Muscle of arm (tissue), 12 donors: ENCODE measurements around the gene SLC40A1. TPM values are rescaled to one million over a fixed set of nuclear protein-coding genes. Genes with fewer than 3 reads are reported as not detected.
"Not testable (repeated sequence)": the region's sequence is repeated elsewhere in the genome, so short reads cannot be mapped to it uniquely, and the experiment has no call there.

Experiments used
- DNase-seq: peaks from one replicate; pipeline ENCODE4 v3.0.0-alpha.2; 2013
- polyA plus RNA-seq, 12 donors: library from polyadenylated mRNA; unstranded; fragments of 120-200 nt; gene quantifications; one replicate each; pipeline ENCODE4 v1.2.1, GENCODE V29; 2013; ENCODE audit not compliant: insufficient read length in 12 of 12

The SLC40A1 gene
- polyA plus RNA-seq, 12 donors, result 34.5 to 69.1 (median 50.4) TPM; not detected in 1

DNA sequence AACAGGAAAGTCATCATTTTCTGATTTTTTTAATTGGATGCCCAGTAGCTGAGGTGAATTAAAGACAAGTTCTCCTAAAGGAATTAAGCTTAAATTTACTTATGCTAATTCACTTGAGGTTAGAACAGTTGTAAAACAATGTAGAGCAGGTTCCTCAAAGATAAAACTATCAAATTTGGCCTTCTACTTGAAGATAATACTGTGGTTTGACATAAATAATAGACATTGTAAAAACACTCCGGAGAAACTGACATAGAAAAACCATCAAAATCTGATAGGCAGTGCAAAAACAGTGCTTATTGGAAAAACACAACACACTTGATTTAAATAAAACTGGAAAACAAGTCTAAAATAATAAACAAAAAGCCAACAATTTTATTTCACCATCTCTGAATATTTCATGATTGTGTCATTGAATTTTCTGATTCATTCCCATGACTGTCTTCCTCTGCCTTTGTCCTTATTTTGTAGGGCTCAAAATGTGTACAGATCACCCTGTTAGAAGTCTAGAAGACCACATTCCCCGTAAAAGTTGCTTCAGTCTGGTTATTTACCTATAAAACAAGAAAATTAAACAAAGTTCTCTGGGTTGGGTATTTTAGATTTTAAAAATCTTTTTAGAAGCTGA, 28.3 kb upstream of the SLC40A1 start:
- no peak for DNase-seq

DNA sequence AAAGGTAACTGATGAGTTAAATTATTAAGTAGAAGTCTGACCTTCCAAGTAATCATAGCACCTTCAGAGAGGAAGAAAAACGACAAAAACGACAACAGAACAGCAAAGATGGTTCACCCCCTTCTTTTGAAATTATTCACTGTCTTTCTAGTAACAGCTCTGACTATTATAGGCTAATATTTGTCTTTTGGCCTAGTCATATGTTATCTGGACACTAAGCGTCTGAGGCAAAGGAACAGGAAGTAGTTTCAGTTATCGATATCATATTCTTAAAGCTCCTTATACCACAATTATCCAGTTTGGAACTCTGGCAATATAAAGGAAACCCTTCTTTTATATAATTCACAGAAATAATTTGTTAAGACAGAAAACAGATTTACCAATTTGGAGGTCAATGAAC, 27.6 kb upstream of the SLC40A1 start:
- no peak for DNase-seq

DNA sequence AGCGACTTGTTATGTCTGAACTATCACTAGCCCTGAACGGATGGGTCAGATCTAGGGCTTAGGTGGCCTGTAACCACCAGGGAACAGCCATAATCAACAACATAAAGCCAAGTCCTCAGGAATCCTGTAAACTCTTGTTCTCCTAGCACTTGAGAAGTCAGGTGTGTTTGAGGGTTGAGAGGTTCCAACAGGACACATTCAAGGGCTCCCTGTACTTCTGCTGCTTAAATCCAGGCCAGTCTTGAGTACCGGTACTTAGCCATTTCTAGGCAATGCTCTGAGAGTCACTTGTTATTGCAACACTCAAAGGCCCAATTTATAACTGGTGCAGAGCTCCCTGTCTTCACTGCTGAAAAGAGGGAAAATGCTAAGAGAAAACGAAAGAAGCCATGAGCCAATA, 21.6 kb upstream of the SLC40A1 start:
- no peak for DNase-seq

DNA sequence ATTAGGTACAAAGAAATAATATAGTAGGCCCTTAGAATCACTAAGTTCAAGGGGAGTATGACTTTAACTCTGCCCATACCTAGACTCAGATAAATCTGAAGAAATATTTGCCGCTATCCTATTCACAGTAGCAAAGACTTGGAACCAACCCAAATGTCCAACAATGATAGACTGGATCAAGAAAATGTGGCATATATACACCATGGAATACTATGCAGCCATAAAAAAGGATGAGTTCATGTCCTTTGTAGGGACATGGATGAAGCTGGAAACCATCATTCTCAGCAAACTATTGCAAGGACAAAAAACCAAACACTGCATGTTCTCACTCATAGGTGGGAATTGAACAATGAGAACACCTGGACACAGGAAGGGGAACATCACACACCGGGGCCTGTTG, 21.1 kb upstream of the SLC40A1 start:
- not testable (repeated sequence) for DNase-seq

DNA sequence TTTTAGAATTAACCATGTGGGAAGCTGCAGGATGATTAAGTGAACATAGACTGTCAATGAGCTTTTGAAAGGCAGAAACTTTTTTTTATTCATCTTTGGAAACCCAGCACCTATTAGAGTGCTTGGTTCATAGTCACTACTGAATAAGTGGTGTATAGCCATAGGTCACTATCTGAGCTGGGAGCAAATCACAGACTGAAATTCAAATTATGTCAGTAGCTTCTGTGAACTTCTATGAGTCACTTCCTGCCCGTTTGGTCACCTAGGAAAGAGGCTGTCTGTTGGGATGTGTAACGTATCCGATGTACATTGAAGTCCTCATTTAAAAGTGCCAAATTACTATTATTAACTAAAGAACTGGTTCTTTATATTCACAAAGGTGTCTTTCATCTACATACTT, 20.5 kb upstream of the SLC40A1 start:
- no peak for DNase-seq

DNA sequence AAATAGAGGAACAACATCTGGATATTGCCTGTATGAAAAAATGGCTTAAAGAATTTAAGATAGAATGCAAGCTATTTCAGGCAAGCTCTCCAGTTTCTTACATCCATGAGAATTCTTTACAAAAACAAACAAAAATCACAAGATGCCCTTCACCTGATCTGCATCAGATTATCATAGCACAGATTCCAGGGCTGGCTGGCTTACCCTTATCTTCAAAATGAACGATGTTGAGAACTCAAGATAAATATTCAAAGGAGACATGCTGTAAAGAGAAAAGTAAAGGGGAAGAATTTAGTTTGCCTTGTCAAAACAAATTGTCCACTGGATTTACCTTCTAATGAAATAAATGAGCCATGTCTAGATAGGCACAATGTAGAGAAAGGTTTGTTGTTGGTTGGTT, 18.7 kb upstream of the SLC40A1 start:
- no peak for DNase-seq

DNA sequence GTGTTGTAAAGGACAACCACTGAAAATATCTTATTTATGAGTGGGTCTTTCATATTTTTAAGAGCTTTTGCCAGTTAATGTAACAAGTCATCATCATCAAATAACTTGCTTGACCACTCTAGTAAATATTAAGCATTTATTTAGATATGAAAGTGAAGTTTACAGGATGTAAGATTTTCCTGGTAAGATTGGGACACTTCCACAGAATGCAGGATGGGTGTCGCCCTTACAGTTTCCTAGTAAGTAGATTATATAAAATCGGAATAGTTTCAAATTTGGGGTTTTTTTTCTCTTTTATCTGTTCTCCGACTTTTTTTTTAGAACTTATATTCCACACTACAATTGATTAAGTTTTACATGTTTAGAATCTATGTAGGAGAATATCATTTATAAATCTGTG, 14.8 kb upstream of the SLC40A1 start:
- no peak for DNase-seq

DNA sequence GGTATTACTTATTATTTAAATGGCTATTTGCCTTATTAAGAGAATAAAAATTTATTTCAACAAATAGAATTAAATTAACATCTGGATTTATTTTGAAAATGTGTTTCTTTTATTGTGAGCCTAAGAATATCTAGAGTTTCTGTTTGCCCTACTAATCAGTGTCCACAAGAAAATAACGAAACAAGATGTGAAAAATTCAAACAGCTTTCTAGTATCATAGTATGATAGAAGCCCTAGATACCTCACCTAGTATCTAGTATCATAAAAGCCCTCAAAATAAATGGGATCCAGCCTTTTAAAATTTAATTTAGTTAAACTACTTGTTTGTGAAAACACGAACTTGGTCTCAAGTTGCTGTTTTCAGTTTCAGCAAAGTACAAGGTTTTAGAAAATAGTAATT, 13.7 kb upstream of the SLC40A1 start:
- no peak for DNase-seq

DNA sequence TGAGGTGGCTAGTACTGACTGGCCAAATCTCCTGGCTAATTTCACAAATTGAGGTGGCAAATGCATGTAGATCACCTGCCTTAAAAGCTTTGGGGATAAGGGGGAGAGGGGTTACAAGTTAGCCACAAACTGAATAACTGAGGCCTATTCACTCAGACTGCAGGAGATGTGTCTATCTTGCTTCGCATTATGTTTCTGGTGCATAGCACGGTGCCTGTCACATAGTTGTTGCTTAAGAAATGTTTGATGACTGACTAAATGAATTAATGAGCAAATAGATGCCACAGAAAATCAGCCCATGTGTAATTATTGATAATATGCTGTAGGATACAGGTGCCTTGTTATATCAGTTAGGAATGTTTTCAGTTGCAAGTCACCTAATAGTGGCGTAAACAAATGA, 12.5 kb upstream of the SLC40A1 start:
- DNase-seq, result no peak

DNA sequence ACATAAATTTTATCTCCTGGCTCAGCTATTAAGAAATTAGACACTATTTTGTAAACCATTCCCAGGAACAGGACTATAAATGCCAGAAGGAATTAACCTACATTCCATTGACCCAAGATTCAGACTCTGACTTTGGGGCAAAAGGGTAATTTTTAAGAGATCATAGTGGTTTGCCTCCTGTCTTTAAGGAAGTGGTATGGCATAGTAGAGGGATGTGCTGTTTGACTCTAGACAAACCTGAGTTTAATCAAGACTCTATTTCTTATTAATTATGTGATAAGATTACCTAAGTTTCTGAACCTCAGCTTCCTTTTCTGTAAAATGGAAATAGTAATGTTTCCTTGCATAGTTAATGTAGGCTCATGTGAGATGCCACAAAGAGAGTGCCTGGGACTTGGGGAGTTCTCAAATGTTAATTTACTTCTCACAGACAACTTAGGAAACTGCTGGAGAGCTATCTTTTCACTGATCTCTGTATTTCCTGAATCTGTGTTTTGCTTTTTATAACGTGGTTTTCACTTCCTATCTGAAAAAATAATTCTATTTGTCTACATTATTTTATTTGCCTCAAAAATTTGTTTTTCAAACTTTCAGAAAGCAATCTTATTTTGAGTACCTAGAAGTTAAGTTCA, 11.9 kb upstream of the SLC40A1 start:
- no peak for DNase-seq

DNA sequence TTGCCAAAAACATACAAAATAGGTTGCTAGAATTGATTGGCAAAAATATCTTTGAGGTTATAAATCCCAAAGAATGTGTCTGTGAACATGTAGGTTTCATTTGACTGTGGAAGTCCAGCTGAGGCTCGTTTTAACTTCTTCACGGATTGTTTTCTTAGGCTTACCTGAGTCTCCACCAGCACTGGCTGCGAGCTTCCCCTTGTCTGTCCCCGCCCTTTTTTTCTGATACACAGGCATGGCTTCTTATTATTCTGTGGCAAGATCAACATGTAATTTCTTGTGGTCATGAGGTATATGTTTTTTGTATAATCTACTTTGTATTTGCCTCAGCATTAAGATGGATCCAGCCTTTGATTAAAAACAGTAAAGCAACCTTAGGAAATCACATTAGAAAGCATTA, 7.2 kb upstream of the SLC40A1 start:
- no peak for DNase-seq

DNA sequence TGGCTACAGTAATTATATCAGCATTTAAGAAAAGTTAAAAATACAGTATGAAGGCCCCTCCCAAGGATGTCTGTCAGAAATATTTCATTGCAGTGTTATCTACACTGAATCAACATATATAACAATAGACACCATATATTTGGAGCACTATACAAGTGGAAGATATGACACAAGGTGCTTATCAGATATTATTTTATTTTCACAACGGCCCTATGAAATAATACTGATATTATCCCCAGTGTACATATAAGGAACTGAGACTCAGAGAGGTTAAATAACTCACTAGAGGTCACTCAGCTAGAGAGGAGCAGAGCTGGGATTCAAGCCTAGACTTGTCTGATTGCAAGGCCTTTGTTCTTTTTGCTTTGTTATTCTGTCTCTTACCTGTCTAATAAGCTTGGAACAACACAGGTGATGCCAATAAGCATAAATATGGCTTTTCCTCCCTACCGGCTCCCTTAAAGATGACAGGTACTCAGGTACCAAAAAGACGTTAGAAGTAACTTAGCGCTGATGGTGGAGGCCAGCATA, 4.7 kb upstream of the SLC40A1 start:
- DNase-seq, result no peak

DNA sequence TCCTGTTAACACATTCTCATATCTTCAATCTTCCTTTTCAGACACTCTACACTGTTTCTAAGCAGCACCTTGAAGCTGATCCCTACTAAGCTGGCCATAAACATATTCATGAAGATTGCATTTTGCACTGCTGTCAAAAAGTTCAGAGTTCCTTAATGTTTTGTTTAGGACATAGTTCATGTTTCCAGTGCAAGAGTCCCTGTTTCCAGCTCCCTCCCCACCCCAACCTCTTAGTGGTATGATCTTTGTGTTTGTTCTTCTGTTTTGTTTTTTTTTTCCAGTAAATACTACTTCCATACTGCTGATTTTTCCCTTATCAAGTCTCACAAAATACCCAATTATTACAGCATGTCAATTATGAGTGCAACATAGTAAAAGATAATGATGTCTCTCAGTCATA, 4.1 kb upstream of the SLC40A1 start:
- DNase-seq, result no peak

DNA sequence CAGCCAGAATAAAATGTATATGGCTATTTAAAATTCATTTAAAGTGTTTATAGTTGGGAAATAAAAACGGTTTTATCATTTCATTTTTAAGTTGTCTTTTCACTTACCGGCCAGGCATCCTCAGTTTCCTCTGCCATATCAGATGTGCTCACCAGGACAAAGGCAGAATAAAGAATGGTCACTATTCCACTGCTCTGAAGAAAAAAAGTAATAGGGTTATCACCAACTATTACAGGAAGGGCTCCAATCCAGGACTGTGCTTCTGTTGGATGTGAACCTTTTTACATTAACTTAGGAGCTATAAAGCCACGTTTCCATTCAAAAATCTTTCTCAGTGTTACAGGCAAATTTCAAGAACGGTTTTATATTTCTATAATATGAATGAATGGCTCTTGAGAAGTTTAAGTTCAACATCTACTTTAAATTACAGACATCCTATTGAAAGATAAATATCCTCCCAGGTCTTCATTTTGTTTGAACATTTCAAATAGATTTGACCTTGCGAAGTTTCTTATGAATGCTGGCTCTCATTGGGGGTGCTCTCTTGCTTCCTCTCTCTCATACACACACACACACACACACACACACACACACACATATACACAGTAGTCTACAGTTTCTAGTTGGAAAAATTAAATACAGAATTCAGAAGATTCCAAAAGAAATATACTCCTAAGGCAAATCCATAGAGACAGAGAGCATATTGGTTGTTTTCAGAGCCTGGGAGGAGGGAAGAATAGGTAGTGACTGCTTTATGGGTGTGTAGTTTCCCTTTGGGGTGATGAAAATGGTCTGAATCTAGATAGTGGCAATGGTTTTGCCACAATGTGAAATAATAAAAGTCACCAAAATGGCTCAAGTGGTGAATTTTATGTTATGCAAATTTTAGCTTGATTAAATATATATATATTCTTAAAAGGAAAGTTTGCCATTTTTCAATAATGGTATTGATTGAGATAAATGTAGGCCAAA, 2.9 kb upstream of the SLC40A1 start:
- DNase-seq, result no peak

DNA sequence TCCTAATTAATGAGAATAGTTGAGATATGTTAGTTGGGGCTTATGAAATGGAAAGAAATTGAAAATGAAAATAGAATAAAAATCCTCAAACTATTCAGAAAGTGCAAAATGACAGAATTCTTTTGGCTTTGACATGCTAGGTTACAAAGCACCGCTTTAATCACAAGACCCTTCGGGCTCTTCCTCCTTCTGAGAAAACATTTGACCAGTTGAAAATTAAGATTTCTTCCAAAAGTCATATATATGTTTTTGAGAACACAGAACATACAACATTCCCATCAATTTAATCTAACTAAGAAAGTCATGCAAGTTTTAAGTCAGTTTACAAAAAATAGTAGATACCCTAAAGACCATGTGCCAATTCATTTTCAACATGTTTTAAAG, 2.2 kb upstream of the SLC40A1 start:
- DNase-seq, result no peak

DNA sequence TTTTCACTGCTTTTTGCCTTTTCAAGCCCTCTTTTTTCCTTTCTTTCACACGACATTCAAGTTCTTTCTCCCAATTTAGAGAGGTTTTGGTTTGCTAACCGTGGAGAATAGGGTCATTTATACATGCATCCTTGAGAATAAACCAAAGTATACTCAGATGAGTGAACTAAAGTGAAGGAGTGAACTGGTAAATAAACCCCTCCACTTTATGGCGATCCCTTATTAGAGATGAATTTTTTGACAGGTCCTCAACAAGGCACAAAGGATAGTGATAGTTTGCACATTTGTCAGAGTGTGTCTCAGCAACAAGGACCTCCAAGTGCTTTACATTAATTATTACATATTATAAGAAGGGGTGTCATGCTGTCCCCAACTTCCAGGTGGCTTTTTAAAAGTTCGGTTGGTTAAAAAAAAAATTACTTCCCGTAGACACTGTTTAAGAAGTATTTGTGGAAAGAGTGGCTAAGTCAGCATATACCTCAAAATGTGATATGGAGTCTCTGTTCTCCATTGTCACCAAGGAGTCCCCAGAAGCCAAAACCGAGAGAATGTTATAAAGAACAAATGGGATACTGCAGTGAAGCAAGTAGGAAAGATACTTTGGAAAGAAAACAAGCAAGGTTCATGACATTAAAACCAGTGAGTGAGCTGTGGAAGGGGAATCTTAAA, 1.7 kb upstream of the SLC40A1 start:
- DNase-seq, result no peak

DNA sequence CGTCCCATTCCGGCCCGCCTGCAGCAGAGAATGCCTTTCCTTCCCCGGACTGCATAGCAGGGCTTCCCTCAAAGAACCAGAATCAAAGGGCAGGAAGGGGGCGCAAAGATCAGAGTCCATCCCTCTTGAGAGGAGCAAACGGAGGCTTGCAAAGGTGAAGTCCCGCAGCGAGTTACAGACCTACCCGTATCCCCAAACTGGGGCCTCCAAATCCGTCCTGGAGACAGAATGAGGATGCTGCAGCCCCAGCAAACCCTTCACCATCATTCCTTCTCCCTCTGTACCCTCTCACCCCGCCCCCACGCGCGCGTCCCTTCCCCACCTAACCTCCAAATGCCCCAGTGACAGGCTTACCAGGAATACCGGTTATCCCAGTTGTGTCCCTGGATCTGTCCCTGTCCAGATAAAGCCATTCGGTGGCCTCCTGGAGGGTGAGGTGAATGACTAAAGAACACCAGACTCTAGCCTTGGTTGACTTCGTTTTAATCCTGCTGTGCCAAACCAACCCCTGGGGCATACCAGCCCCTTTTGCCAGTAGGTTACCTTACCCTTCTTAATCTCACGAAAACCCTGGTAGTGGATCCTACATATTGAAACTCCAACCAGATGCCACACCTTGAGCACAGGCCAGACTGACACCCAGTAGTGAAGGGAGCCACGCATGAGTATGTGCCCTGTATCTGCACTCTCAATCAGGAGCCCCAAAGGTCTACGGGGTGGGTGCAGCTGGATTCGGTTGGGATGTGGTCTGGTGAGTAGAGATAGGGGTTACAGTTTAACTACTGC, 961 bp upstream of the SLC40A1 start:
- no peak for DNase-seq

DNA sequence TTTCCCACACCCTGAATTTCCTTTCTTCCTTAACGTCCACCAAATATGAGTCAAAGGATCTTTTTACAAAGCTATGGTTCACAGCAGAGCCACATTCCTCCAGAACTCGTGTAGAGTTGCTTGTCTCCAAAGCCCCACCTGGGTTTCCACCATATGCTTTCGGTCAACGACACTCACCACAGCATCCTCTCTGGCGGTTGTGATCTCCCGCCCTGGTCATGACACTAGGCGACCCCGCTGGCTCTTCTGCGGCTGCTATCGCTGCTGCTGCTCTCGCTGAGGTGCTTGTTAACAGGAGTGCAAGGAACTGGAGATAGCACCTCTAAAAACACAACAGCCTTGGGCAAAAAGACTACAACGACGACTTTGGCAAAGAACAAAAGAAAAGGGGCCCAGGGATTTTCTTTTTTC, 340 bp downstream of the SLC40A1 start:
- DNase-seq, result no peak

DNA sequence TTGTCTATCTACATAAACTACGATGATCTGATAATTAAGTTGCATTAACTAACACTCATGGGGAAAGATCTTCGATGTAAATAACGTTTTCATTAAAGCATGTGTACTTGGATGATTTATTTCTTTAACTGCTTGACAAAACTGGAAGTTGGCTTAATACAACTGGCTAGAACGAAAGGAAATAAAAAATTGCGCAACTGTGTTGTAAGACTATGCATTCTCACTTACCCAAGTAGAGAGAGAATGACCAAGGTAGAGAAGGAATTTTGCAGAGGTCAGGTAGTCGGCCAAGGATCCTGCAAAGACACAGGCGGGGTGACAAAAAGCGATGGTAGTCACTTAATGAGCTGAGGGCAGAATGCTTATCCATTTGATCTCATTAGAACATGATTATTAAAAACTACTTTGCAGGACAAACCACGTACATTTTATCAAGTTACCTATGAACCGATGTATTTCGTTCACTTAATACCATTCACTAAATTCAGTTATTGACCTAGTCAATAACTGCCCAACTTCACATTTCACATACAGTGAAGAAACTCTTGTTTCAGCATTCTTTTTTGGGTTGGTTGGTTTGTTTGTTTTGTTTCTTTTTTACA, 900 bp downstream of the SLC40A1 start:
- DNase-seq, result no peak

DNA sequence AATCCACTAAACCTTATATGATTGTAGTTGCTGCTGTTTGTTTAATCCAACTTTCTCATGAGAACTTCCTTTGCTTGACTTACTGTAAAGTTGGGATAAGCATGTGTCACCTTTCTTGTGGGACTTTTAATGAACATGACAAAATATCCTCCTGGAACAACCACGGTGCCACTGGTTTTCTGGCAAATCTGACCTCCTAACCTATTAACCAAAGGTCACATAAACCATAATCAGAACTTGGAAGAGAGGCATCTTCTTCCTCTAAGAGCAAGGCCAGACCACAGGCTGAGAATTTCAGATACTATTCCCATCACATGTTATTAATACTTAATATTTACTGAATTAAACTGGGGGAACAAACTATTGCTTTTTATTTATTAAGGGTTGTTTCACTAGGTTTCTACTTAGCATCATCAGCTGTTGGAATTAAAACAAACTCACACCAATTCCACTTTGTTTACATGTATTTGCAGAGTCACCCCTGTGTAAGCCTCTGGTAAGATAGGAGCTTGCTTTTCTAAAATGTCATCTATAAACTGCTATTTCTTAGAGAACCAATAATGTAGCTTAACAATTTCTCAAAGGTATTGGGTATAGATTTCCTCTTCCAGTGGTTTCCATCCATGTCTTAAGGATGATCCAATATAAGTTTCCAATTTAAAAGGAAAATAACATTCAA, 2.2 kb downstream of the SLC40A1 start:
- no peak for DNase-seq
